Liver (tissue), 9 donors: ENCODE measurements around the gene CSF2RB. TPM values are rescaled to one million over a fixed set of nuclear protein-coding genes. Genes with fewer than 3 reads are reported as not detected.

ENCODE experiments used
- DNase-seq: peaks from one replicate; pipeline ENCODE4 v3.0.0-alpha.2; 2017; ENCODE audit warnings: low spot score
- H3K27ac ChIP-seq, 2 donors: one replicate each; pipeline ENCODE4 v1.7.0; 2013; ENCODE audit warnings: inconsistent platforms in 2 of 2, low read length in 2 of 2, control low read depth in 1 of 2, low read depth in 1 of 2, mild to moderate bottlenecking in 1 of 2
- H3K27me3 ChIP-seq, 4 donors: one replicate each; pipeline versions ENCODE4 v1.6.1 to v1.7.0; 2013; ENCODE audit warnings: low read length in 3 of 4, inconsistent platforms in 1 of 4, mild to moderate bottlenecking in 1 of 4, moderate library complexity in 1 of 4; ENCODE audit not compliant: control insufficient read depth in 4 of 4, insufficient read depth in 4 of 4
- H3K36me3 ChIP-seq, 4 donors: one replicate each; pipeline versions ENCODE4 v1.6.1 to v1.7.0; 2013; ENCODE audit warnings: low read length in 3 of 4, mild to moderate bottlenecking in 3 of 4, low read depth in 1 of 4, moderate library complexity in 1 of 4; ENCODE audit not compliant: control insufficient read depth in 4 of 4, insufficient read depth in 3 of 4
- H3K4me1 ChIP-seq, 4 donors: one replicate each; pipeline versions ENCODE4 v1.6.1 to v1.7.0; 2013; ENCODE audit warnings: low read length in 3 of 4, mild to moderate bottlenecking in 3 of 4, moderate library complexity in 1 of 4; ENCODE audit not compliant: control insufficient read depth in 4 of 4, insufficient read depth in 4 of 4
- H3K4me3 ChIP-seq, 3 donors: one replicate each; pipeline versions ENCODE4 v1.6.1 to v1.7.0; 2013; ENCODE audit warnings: low read length in 3 of 3, control low read depth in 1 of 3, low read depth in 1 of 3, mild to moderate bottlenecking in 1 of 3
- H3K9ac ChIP-seq, 2 donors: one replicate each; pipeline ENCODE4 v1.7.0; 2013; ENCODE audit warnings: low read length in 2 of 2, mild to moderate bottlenecking in 2 of 2, moderate library complexity in 2 of 2, control low read depth in 1 of 2, low read depth in 1 of 2
- H3K9me3 ChIP-seq, 4 donors: one replicate each; pipeline versions ENCODE4 v1.6.1 to v1.7.0; 2013; ENCODE audit warnings: low read length in 3 of 4; ENCODE audit not compliant: control insufficient read depth in 4 of 4
- EGR1 ChIP-seq, 2 donors: IDR thresholded peaks; 2 replicates each; pipeline ENCODE4 v1.6.1; 2016 to 2018; ENCODE audit warnings: antibody characterized with exemption in 2 of 2, low read depth in 2 of 2
- FOXA1 ChIP-seq: IDR thresholded peaks from 2 replicates; pipeline ENCODE4 v1.6.1; 2016; ENCODE audit warnings: antibody characterized with exemption
- FOXA2 ChIP-seq: IDR thresholded peaks from 2 replicates; pipeline ENCODE4 v1.6.1; 2016; ENCODE audit warnings: antibody characterized with exemption
- GABPA ChIP-seq, 2 donors: IDR thresholded peaks in 1 of 2; conservative IDR thresholded peaks in 1 of 2; 2 replicates each; pipeline ENCODE4 v1.6.1; 2016; ENCODE audit warnings: antibody characterized with exemption in 2 of 2, mild to moderate bottlenecking in 1 of 2, moderate library complexity in 1 of 2
- HNF4A ChIP-seq, 2 donors: conservative IDR thresholded peaks; 2 replicates each; pipeline ENCODE4 v1.6.1; 2016; ENCODE audit warnings: antibody characterized with exemption in 2 of 2, mild to moderate bottlenecking in 2 of 2
- HNF4G ChIP-seq: IDR thresholded peaks from 2 replicates; pipeline ENCODE4 v1.6.1; 2016; ENCODE audit warnings: antibody characterized with exemption
- JUND ChIP-seq, 2 donors: IDR thresholded peaks; 2 replicates each; pipeline ENCODE4 v1.6.1; 2016; ENCODE audit warnings: antibody characterized with exemption in 2 of 2
- NR2F2 ChIP-seq: IDR thresholded peaks from 2 replicates; pipeline ENCODE4 v1.6.1; 2016; ENCODE audit warnings: antibody characterized with exemption
- RAD21 ChIP-seq, 2 donors: IDR thresholded peaks; 2 replicates each; pipeline ENCODE4 v1.6.1; 2016; ENCODE audit warnings: antibody characterized with exemption in 2 of 2, mild to moderate bottlenecking in 2 of 2
- RXRA ChIP-seq, 2 donors: IDR thresholded peaks; 2 replicates each; pipeline ENCODE4 v1.6.1; 2017 to 2018; ENCODE audit warnings: antibody characterized with exemption in 2 of 2, mild to moderate bottlenecking in 1 of 2
- SP1 ChIP-seq: IDR thresholded peaks from 2 replicates; pipeline ENCODE4 v1.6.1; 2018; ENCODE audit warnings: antibody characterized with exemption, mild to moderate bottlenecking
- TAF1 ChIP-seq: conservative IDR thresholded peaks from 2 replicates; pipeline ENCODE4 v1.6.1; 2016; ENCODE audit warnings: antibody characterized with exemption, mild to moderate bottlenecking
- YY1 ChIP-seq: IDR thresholded peaks from 2 replicates; pipeline ENCODE4 v1.6.1; 2016; ENCODE audit warnings: antibody characterized with exemption, mild to moderate bottlenecking
- WGBS: extraction: QIAGEN DNeasy Blood & Tissue Kit; methylation state at CpG from one replicate; pipeline ENCODE4 v1.1.7; 2013; 5-methylcytosine and 5-hydroxymethylcytosine counted together
- polyA plus RNA-seq, 2 donors: library from polyadenylated mRNA; stranded (reverse) in 1 of 2; unstranded in 1 of 2; fragments of 200-250 nt in 1 of 2; fragments of >200 nt in 1 of 2; fragmentation: Nextera tagmentation in 1 of 2; extraction: Ambion mirVana in 1 of 2; gene quantifications; one replicate each; pipeline versions ENCODE4 v1.2.1 to v1.2.3, GENCODE V29; 2013 to 2015
- total RNA-seq, 2 donors: library from RNA; depleted of rRNA; stranded (reverse); fragments of >200 nt; gene quantifications; one replicate each; pipeline ENCODE4 v1.2.3, GENCODE V29; 2014
- TF ChIP-seq, protein P1 (sequence below): IDR thresholded peaks from 2 replicates; pipeline ENCODE4 v1.6.1; 2016; ENCODE audit warnings: antibody characterized with exemption
- TF ChIP-seq, protein P2 (sequence below): IDR thresholded peaks from 2 replicates; pipeline ENCODE4 v1.6.1; 2016; ENCODE audit warnings: antibody characterized with exemption
- TF ChIP-seq, protein P3 (sequence below): IDR thresholded peaks from 2 replicates; pipeline ENCODE4 v1.6.1; 2016; ENCODE audit warnings: antibody characterized with exemption, mild to moderate bottlenecking
- TF ChIP-seq, protein P4 (sequence below): IDR thresholded peaks from 2 replicates; pipeline ENCODE4 v1.6.1; 2016; ENCODE audit warnings: antibody characterized with exemption
- TF ChIP-seq, protein P5 (sequence below): fragments of 150-350 bp; IDR thresholded peaks from 2 replicates; pipeline ENCODE4 v1.5.1; 2017; ENCODE audit warnings: improper control_type of control experiment, low read depth, low read length; ENCODE audit not compliant: missing input control
- donor health status: healthy.
- donor health status: healthy.
- donor health status: healthy.
- donor health status: healthy.
- donor health status: healthy.

Gene CSF2RB
- total and polyA plus RNA-seq, 4 donors: 0.72 to 10.5 (median 2.3) TPM

DNA sequence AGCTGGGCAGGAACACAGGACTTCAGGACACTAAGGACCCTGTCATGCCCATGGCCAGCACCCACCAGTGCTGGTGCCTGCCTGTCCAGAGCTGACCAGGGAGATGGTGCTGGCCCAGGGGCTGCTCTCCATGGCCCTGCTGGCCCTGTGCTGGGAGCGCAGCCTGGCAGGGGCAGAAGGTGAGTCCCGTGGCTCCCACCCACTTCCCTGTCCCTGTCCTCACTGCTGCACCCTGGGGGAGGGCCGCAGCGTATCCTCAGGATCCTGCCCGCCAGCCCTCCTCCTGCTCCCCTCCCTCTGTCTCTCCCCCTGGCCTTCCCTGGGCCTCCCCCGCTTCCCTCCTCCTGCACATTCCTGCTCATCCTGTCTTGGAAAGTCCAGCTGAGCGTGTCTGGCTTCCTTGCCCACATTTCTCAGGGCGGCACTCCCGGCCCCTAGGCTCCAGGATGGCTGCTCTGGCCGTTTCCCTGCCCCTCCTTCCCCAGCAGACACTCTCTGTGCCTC is 8.7 kb downstream of the CSF2RB start (continued):
- TF ChIP-seq, protein P1, sequence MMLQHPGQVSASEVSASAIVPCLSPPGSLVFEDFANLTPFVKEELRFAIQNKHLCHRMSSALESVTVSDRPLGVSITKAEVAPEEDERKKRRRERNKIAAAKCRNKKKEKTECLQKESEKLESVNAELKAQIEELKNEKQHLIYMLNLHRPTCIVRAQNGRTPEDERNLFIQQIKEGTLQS: no peak
- no peak for TF ChIP-seq TAF1
- no peak for TF ChIP-seq JUND (IDR thresholded peaks at IDR 0.05)
- no peak for TF ChIP-seq FOXA1

DNA sequence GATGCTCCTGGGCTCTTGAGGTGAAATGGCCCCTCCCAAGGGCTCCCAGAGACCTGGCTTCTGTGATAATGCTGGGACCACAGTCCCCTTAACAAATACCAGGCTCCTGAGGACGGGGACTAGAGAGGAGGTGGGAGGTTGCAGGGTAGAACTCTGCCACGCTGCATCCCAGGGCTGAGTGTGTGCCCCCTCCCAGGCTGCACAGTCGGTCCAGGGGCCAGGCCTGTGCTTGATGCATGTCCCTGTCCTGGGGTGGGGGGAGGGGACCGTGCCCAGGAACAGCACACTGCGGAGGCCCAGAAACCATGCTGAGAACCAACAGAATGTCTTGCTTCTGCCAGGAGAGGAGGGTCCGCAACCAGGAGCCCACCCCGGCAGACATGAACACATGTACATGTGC is 9.3 kb downstream of the CSF2RB start:
- no peak overlapping the region for H3K4me3 ChIP-seq
- H3K4me1 ChIP-seq: no peaks in the 10 kb centered on the region
- WGBS: 76% methylated on average over 7 of the region's 7 CpGs
- peaks cover 0 to 4% (median 0%) of the 10 kb centered on the region in 4 donors for H3K27me3 ChIP-seq
- H3K36me3 ChIP-seq: no peaks in the 10 kb centered on the region
- no peak overlapping the region for H3K9ac ChIP-seq
- no peak for DNase-seq
- H3K9me3 ChIP-seq: peaks cover 0 to 4% (median 0%) of the 10 kb centered on the region in 4 donors
- TF ChIP-seq, protein P2, sequence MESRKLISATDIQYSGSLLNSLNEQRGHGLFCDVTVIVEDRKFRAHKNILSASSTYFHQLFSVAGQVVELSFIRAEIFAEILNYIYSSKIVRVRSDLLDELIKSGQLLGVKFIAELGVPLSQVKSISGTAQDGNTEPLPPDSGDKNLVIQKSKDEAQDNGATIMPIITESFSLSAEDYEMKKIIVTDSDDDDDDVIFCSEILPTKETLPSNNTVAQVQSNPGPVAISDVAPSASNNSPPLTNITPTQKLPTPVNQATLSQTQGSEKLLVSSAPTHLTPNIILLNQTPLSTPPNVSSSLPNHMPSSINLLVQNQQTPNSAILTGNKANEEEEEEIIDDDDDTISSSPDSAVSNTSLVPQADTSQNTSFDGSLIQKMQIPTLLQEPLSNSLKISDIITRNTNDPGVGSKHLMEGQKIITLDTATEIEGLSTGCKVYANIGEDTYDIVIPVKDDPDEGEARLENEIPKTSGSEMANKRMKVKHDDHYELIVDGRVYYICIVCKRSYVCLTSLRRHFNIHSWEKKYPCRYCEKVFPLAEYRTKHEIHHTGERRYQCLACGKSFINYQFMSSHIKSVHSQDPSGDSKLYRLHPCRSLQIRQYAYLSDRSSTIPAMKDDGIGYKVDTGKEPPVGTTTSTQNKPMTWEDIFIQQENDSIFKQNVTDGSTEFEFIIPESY: no peak
- TF ChIP-seq, protein P3, sequence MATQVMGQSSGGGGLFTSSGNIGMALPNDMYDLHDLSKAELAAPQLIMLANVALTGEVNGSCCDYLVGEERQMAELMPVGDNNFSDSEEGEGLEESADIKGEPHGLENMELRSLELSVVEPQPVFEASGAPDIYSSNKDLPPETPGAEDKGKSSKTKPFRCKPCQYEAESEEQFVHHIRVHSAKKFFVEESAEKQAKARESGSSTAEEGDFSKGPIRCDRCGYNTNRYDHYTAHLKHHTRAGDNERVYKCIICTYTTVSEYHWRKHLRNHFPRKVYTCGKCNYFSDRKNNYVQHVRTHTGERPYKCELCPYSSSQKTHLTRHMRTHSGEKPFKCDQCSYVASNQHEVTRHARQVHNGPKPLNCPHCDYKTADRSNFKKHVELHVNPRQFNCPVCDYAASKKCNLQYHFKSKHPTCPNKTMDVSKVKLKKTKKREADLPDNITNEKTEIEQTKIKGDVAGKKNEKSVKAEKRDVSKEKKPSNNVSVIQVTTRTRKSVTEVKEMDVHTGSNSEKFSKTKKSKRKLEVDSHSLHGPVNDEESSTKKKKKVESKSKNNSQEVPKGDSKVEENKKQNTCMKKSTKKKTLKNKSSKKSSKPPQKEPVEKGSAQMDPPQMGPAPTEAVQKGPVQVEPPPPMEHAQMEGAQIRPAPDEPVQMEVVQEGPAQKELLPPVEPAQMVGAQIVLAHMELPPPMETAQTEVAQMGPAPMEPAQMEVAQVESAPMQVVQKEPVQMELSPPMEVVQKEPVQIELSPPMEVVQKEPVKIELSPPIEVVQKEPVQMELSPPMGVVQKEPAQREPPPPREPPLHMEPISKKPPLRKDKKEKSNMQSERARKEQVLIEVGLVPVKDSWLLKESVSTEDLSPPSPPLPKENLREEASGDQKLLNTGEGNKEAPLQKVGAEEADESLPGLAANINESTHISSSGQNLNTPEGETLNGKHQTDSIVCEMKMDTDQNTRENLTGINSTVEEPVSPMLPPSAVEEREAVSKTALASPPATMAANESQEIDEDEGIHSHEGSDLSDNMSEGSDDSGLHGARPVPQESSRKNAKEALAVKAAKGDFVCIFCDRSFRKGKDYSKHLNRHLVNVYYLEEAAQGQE: no peak
- TF ChIP-seq, protein P1: no peak
- TF ChIP-seq SP1 (no peak), HNF4A (conservative IDR thresholded peaks at IDR 0.05) (no peak), HNF4G (no peak), FOXA1 (no peak), EGR1 (IDR thresholded peaks at IDR 0.05; ENCODE audit: low read depth in 2 of 2) (no peak), RAD21 (IDR thresholded peaks at IDR 0.05) (no peak), RXRA (IDR thresholded peaks at IDR 0.05) (no peak), TAF1 (no peak), YY1 (no peak), GABPA (IDR thresholded peaks at IDR 0.05 in 1 of 2, conservative IDR thresholded peaks at IDR 0.05 in 1 of 2) (no peak), NR2F2 (no peak), FOXA2 (no peak), JUND (IDR thresholded peaks at IDR 0.05) (no peak)
- TF ChIP-seq, protein P4, sequence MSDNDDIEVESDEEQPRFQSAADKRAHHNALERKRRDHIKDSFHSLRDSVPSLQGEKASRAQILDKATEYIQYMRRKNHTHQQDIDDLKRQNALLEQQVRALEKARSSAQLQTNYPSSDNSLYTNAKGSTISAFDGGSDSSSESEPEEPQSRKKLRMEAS: no peak
- TF ChIP-seq, protein P5, sequence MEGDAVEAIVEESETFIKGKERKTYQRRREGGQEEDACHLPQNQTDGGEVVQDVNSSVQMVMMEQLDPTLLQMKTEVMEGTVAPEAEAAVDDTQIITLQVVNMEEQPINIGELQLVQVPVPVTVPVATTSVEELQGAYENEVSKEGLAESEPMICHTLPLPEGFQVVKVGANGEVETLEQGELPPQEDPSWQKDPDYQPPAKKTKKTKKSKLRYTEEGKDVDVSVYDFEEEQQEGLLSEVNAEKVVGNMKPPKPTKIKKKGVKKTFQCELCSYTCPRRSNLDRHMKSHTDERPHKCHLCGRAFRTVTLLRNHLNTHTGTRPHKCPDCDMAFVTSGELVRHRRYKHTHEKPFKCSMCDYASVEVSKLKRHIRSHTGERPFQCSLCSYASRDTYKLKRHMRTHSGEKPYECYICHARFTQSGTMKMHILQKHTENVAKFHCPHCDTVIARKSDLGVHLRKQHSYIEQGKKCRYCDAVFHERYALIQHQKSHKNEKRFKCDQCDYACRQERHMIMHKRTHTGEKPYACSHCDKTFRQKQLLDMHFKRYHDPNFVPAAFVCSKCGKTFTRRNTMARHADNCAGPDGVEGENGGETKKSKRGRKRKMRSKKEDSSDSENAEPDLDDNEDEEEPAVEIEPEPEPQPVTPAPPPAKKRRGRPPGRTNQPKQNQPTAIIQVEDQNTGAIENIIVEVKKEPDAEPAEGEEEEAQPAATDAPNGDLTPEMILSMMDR: no peak
- no peak overlapping the region for H3K27ac ChIP-seq
